ENCODE measurements around the gene RSPH1.

The RSPH1 gene

DNA sequence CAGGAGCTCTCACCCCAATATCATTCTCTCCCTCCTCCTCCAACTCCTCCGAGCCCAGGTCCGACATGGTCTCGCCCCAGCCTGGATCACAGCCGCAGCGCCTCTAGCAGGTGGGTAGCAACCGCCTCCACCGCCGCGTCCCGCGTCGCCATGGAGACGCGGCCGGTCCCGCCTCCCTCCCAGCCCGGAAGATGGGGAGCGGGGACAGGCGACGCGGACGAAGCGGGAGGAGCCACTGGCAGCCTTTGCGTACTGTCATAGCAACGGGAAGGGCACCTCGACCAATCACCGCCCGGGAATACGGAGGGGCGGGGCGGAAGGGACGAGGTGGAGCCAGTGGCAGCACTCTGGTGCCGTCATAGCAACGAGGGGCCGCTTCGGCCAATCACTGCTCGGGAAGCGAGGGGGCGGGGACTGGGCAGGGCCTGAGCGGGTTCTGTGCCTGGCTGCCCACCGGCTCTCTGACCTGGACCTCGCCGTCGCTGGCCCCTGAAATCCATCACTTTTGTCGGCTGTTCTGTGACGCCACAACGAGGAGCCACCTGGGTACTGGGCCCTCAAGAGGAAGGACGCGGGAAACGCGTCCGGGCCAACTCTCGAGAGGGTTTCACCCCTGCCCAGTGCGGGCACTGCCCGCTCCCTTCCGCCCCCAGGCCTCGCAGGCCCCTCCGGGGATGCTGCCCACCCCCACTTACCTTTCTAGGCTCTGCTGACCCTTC lies at the start of gene RSPH1:
TSS of gene RSPH1 (minus strand) at position 105 of the 719 bp plus-strand sequence. CDS start at position 67, 38 bp downstream.
- peak; percentile 100 for DNase-seq

DNA sequence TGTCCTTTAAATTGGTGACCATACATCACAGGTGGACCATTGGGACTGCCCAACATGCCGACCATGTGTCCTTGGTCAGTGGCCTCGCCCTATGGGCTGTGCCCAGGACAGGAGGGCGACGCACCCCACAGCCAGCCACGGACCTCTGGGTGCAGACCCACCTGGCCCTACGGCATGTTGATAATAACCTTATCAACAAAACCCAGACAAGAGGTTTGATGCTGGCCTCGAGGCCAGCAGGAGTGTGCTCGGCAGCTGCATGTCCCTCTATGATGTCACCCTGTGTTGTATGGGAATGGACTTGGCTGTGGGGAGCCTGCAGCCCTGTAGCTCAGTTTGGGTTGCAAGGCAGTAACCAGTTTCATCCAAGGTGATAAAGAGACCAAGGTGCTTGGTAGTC lies 49.7 kb upstream of the RSPH1 start:
- DNase-seq, result no peak

DNA sequence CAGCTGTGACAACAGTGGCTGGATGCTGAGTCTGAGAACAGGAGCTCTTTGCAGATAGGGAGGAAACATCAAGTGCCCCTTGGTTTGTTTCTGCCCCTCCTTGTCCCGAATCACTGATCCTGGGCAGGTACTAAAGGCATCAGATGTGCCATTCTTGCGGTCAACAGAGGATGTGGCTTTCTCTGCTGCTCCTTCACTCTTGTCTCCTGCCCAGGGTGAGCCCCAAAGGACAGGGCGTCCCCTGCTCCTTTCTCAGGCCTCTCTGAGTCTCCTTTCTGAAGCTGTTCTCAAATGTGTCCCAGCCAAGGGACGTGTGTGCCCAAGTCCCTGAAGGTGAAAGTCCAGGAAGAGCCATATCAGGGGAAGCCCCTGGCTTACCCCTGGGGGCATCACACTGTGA lies 49.3 kb upstream of the RSPH1 start:
- no peak for DNase-seq

DNA sequence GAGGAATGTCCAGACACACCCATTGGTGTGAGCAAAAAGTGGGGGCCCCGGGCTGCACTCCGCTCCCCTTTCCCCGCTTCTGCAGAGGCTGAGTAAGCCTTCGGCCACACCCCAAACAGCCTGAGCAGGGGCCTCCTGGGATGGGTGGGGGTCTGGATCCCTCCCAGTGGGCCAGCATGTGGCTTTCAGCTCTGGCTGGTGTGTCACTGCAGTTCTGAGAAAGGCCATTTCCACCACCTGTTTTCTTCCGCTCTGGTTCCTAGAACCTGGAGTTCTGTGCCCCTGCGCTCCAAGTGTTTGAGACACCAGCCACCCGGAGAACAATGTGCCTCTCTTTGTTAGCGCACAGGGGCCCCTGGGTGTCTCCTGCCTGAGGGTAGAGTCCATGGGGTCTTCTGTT lies 48.5 kb upstream of the RSPH1 start:
- no peak for DNase-seq

DNA sequence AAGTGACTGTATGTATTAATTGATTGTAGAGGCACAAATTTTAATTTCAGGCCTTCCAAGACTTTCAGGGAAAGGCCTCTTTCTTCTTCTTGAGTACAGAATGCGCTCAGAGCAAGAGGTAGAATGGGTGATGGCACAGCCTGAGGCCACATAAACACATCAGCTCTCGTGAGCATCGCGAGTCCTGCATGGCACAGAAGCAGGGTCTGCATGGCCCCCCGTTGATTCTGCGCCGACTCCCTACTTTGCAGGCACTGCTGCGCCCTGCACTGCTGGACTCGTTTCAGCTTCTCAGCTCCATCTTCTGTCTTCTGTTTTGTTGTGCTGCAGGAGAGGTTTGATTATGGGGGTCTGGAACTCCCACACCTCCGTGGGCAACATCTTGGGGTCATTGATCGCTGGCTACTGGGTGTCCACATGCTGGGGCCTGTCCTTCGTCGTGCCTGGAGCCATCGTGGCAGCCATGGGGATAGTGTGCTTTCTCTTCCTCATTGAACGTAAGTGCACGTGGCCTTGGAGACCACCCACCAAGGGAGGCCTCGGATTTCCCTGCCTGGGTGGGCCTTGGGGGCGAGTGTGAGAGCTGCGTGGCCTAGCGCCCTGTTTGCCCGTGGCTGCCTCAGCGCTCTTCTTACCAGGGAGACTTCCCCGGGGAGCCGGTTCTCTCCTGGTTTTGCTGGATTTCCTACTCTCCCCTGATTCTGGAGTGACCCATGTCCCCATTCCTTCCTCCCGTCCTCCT lies 47.3 kb upstream of the RSPH1 start:
- DNase-seq, result no peak

DNA sequence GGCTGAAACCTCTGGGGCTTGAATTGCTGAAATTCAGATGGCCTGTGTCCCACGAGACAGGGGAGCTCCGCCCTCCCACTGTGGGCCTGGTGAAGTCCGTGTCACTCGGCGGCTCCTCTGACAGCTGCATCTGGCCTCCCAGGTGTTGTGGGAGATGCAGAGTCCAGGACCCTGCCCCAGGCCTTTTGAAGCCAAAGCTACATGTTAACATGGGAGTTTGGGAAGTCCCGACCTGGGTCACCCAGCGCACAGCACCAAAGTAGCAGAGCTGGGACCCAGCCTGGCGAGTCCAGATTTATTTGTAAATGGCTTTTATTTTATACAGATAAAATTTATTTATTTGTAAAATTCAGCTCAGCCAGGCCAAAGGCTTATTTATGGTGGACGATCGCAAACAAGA lies 46.6 kb upstream of the RSPH1 start:
- DNase-seq, result no peak

DNA sequence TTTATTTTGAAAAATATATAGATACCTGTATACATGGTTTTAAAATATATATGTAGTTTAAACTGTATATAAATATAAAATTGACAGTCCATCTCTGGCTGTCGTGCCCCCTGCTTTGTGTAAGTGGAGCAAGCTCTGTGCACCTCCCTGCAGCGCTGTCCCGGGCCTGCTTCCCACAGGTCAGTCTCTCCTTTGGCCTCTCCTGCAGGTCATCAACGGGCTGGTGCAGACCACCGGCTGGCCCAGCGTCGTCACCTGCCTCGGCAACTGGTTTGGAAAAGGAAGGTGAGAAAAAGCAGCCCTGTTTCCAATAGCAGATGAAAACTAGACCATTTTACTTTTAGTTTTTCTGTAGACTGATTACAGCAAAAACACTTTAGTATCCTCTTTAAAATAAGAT lies 46.2 kb upstream of the RSPH1 start:
- DNase-seq, result no peak

DNA sequence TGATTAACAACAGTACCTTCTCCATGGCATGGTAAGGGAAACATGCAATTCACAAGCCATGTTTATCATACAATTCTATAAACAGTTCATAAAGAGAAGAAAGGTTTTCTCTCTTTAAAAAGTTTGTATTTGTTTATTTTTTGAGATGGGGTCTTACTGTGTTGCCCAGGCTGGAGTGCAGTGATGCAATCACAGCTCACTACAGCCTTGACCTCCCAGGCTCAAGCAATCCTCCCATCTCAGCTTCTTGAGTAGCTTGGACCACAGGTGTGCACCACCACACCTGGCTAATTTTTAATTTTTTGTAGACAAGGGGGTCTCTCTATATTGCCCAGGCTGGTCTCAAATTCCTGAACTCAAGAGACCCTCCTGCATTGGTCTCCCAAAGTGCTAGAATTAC lies 45.6 kb upstream of the RSPH1 start:
- DNase-seq, result no peak

DNA sequence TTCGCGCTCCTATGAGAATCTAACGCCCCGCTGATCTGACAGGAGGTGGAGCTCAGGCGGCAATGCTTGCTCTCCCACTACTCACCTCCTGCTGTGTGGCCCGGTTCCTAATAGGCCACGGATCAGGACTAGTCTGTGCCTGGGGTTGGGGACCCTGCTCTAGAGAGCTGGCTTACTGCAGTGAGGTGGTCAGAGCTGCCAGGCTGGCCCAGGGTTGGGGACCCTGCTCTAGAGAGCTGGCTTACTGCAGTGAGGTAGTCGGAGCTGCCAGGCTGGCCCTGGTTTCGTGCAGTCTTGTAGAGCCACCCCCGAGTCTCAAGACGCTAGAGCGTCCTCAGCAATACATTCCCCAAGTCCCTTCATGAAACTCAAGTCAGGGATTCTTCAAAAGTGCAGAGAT lies 45.1 kb upstream of the RSPH1 start:
- no peak for DNase-seq

DNA sequence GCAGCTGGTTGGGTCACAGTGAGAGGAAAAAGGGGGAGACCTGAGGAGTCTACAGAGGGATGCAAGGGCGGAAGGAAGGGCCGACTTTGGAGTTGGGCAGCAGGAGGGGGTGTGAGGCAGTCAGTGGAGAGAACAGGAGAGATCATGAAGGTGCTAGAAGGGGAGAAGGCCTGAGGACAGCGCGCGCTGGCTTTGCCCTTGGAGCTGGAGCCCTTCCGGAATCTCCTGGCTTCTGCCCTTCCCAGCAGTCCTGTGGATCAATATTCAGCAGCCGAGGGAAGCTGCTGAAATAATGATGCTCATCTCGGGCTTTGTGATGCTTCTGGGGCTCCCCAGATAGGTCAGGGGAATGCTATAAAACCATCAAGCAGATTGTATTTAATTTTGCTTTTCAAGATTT lies 44.4 kb upstream of the RSPH1 start:
- no peak for DNase-seq

DNA sequence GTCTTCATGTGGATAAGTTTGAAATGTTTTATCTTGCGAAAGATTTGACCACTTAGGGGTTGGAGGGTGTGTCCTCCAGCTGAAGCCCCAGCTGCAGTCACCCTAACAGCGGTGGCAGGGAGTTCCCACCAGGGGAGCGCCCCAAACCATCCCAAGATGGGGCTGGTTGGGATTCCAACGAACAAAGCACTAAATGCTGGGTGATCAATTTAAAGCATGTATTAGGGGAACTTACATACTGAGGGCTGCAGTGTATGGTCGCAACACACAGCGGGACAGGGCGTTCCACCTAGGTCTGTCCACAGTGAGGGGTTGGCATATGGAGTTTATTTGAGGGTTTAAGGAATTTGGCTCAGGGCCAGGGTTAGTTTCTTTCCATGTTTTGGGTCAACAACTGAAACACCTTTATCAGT lies 43.9 kb upstream of the RSPH1 start:
- no peak for DNase-seq

DNA sequence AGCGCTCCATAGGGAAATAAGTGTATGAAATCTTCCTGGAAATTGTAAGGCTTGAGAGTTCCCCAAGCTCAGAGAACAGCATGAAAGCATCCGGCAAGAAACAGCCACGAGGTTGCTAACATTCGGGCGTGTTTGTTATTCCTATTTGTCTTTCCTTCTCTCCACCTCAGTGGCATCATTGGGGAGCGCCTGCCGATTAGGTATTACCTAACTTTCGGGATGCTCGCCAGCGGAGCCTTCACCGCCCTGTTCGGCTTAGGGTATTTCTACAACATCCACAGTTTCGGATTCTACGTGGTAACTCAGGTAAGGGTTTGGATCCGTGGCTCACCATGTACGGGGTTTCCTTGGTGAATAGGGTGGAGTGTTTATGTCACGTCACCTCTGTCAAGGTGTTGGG lies 43.3 kb upstream of the RSPH1 start:
- no peak for DNase-seq

DNA sequence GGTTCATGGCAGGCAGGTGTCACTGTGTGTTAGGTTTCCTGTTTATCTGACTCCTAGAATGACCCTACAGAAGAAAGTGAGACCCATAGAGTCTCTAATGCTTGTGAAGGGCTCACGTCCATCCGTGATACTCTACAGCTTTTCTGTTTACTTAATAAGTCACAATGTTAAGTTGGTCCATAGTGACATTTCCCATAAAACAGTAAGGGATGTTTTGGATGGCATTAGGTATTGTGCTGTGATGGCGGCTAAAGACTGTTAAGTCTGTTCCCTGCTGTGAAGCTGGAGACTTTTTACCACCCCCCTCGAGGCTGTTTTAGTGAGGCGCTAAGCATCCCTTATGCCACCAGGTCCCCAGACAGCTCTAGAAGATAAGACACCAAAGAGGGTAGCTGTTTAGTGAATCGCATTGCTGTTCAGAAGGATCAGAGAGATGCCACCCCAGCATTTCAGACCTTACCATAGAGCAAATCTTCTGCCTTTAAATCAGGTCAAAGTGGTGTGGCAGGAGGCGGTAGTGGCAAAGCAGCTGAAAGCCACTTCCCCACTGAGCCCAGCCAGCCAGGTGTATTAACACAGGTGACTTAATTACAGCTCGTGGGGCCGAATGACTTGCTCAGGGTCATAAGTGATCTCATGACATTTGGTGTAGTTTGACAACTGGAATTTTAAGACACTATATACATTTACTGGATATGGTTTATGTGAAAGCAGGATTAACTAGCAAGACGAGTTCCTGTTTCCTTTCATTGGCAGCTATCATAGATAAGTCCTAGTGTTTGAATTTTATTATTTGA lies 42.7 kb upstream of the RSPH1 start:
- DNase-seq, result peak; percentile 4

DNA sequence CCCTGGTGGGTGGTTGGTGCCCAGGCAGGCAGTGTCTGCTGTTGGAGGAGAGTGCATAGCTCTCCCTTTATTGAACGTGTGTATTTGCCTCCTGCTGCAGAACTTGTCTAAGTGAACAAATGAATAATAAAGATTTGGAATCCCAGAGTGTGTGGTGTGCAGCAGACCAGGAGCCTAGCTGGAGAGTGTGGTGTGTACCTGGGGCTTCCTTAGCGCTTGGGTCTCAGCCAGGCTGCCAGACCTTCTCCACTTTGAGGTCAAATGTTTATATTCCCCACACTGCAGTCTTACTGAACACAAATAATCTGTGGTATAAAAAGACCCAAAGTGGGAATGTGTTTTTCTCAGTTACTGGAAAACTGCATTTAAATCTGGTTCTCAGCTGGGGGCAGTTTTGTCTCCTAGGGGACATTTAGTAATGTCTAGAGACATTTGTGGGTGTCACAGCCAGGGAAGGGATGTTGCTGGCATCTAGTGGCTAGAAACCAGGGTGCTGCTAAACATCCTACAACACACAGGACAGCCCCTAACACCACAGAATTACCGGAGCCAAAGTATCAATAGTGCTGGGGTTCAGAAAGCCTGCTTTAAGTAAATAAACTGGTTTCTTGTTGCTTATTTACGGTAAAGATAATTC lies 41.2 kb upstream of the RSPH1 start:
- peak; percentile 34 for DNase-seq

DNA sequence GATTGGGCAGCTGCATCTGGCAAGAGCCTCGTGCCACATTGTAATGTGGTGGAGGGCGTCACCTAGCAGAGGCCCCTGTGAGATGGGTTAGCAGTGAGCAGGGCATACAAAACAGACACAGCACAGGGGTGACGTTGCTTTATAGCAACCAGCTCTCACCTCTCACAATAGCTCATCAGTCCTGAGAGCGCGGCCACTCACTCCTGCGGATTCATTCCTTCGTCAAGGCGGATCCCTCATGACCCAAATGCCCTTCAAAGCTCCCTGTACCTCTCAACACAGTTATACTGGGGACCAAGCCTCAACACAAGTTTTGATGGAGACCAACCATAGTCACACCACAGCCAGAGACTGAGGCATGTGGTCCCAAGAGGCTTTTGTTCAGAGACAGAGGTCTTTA lies 40.6 kb upstream of the RSPH1 start:
- no peak for DNase-seq

DNA sequence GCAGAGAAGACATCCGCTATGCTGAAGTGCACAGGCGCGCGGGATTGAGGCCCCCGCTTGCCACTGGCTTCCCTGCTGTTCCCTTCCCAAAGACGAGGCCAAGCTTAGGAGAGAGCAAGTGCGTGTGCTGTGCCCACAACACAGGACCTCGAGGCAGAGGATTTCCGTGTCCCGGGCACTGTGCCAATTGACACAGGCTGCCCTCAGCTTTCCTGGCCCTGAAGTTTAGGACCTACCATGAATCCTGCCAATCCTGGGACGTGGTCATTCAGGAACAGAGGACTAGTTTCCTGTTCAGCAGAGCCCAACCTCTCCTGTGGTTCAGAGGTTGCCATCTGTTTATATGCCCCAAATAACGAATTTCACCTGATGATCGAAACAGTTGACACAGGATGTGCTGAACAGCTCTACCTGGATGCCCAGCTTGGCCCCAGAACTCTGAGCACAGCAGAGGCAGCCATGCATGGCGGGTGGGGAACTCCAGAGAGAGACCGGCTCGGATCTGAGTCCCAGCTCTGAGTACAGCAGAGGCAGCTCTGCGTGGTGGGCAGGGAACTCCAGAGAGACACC lies 39.7 kb upstream of the RSPH1 start:
- DNase-seq, result no peak

DNA sequence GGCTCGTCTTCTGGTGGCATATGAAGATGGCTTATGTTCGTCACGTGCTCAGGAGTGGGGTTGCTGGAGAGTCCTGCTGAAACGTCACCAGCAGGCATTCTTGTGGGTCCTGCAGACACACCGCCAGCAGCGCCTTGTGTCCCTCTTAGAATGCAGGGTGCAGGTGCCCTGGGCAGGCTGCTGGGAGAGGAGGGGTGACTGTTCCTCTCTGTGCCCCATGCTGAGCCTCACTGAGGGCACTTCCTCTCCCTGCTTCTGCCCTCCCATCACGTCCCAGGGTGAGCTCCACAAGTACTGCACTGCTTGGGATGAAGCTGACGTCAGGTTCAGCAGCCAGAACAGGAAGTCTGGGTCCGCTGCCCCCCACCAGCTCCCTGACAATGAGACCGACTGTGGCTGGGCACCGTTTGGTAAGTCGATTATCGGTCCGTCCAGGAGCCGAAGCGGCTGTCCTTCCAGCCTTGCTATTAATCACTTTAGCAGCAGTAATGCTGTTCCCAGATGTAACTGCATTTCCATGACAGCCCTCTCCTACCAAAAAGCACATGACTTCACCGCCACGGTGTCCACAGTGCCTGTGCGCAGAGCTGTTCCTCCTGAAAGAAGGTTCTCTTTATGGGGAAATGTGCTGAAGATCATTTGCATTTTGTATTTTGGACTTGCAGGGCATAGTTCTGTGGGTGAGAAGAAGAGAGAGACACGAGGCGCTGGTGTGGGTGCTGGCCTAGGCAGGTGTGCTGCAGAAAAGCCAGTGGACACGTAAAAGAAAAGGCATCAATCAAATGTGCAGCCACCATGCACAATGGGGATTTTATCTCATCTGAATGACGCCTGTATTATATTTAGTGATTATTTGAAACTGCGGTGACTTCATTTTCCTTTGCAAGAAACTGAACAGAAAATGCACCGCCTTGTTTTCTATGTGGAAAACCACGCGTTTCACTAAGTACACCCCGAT lies 38.7 kb upstream of the RSPH1 start:
- no peak for DNase-seq

DNA sequence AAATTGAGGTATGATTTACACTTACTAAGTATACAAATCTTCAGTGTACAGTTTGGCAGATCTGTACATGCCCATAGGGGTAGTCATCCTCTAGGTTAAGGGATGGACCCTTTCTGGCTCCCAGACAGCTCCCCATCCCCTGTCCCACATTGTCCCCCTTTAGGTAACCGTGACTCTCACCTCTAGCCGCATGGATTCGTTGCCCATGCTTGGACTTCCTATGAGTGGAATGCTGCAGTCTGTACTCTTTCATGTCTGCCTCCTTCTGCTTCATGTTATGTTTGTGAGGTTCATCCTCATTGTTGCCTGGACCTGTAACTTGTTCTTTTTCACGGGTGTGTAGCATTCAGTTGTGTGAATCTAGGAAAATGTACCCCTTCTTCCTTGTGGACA lies 37.9 kb upstream of the RSPH1 start:
- DNase-seq, result no peak

DNA sequence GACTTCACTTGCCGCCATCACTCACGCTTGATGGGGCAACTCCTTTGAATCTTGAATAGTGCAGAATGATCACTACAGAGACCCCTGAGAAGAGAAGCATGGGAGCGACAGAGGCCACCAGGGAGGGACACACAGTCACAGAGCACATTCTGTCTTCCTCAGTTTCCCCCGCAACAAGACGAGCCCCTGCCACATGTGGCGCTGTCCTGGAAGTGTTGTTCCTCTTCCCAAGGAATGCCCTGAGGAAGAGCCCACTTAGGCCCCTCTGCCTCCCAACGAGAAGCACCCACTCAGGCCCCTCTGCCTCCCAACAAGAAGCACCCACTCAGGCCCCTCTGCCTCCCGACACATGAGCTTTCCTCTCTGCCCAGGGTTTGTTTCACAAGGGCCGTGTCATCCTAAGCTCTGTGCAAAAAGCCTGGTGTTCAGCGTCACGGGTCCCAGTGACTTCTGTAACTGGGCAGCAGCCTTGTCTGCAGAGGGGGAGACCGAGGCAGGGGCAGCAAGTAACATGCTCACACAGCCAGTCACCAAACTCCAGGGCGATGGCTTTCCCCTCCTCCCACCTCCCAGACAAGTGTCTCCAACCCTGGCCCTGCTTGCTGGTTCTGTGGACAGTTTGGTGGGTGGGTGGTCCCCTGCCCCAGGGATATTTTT lies 37.4 kb upstream of the RSPH1 start:
- no peak for DNase-seq

DNA sequence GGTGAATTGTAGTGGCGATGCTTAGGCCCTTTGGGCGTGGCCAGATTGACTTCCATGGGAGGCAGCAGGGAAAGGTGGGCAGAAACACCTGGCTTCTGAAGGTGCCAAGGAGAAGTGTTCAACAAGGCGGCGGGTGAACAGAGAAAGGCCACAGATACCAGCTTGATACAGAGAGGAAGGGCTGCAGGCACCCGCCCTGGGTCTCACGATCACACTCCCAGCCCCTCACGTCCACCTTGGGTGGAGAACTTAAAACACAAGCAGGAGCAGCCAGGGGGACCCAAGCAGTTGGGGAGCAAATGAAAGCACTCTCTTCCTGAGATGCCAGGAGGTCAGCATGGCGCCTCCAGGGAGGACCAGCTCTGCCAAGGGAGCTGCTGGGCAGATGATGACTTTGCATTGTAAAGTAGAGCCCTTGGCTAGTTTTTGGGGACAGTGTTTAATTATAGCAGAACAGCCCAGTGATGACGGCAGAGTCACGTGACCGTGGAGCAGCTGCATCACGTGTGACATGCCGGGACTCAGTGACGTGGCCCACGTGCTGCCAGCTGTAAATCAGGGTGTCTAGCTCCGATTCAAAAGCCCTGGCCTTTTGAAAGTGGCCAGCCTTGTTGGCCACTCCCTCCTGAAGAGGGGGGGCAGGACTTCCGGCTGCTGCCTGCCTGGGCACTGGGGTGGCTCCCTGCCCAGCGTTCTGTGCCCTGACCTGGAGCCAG lies 36.6 kb upstream of the RSPH1 start:
- peak; percentile 5 for DNase-seq

DNA sequence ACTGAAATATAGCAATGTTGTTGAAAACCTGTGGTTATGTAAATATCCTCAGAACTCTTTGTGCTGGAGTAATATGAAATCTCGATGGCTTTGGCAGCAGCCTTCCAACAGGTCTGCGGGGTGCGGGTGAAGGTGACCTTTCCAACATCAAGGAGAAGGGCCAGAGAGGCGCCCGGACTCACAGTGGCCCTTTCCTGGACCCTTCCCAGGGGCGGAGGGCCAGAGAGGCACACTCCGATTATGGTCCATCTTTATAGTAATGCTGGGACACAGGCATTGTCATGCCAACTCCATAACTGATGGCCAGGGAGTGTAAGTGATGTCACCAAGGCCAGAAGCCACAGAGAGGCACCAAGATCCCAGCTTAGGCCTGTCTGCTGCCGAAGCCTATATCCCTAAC lies 35.7 kb upstream of the RSPH1 start:
- DNase-seq, result no peak

Measured in CD4-positive, alpha-beta T cell treated with Interleukin-21 for 1 hour (primary cell).